Stimulated activated CD8-positive, alpha-beta memory T cell treated with anti-CD3 and anti-CD28 coated beads, Interleukin-2, amount 100 ng/mL, for 48 hours (primary cell): Measurements from ENCODE around the gene RADIL.

ENCODE experiments used
- DNase-seq, 2 donors: peaks; one replicate each; pipeline ENCODE4 v3.0.0-alpha.2; 2020; ENCODE audit warnings: low read depth in 2 of 2

Gene RADIL

GRCh38 chr7:4851459-4852422, 31.8 kb downstream of the RADIL start:
- no peak for DNase-seq

- DNase-seq = no peak
Measured at GRCh38 chr7:4850262-4850795, 33.2 kb downstream of the RADIL start.

- DNase-seq = no peak
Measured at GRCh38 chr7:4849390-4849789, 34.1 kb downstream of the RADIL start.

GRCh38 chr7:4845740-4846142, 37.8 kb downstream of the RADIL start:
- DNase-seq = no peak

- no peak for DNase-seq
Measured at GRCh38 chr7:4842319-4843064, 41.0 kb downstream of the RADIL start.

GRCh38 chr7:4841836-4842235, 41.7 kb downstream of the RADIL start:
- no peak for DNase-seq

- DNase-seq = no peak
Measured at GRCh38 chr7:4841007-4841784, 42.3 kb downstream of the RADIL start.

- DNase-seq = no peak
Measured at GRCh38 chr7:4840079-4840501, 43.4 kb downstream of the RADIL start.

GRCh38 chr7:4838626-4839334, 44.7 kb downstream of the RADIL start:
- DNase-seq = no peak

GRCh38 chr7:4837803-4838625, 45.5 kb downstream of the RADIL start:
- no peak for DNase-seq

GRCh38 chr7:4837041-4837802, 46.3 kb downstream of the RADIL start:
- DNase-seq = no peak

- no peak for DNase-seq
Measured at GRCh38 chr7:4836206-4836661, 47.3 kb downstream of the RADIL start.

- DNase-seq = no peak
Measured at GRCh38 chr7:4835398-4836205, 47.9 kb downstream of the RADIL start.

- no peak for DNase-seq
Measured at GRCh38 chr7:4834601-4835397, 48.7 kb downstream of the RADIL start.

GRCh38 chr7:4833691-4834600, 49.6 kb downstream of the RADIL start:
- DNase-seq = no peak

- DNase-seq = no peak
Measured at GRCh38 chr7:4833176-4833575, 50.3 kb downstream of the RADIL start.

GRCh38 chr7:4832711-4833110, 50.8 kb downstream of the RADIL start:
- no peak for DNase-seq
